ENCODE results near the gene GLIS1.

GRCh38 chr1:53655931-53656746, 82.8 kb downstream of the GLIS1 start:
- TF ChIP-seq EZH2 (IDR thresholded peaks at IDR 0.05; ENCODE audit: low read depth) (no peak), CTCF (conservative IDR thresholded peaks at IDR 0.05) (no peak)

Measured in PC-9 (cell line).